HCT116 (cell line): ENCODE results near the gene NAGK. TPM values are rescaled to one million over a fixed set of nuclear protein-coding genes. Genes with fewer than 3 reads are reported as not detected.
"Not testable (repeated sequence)": the region's sequence is repeated elsewhere in the genome, so short reads cannot be mapped to it uniquely, and the experiment has no call there.

Source experiments
- ATAC-seq: fragments of 200-7000 bp; cut with Tn5 transposase; 2 replicates; pipeline ENCODE4 v1.9.1; 2020; ENCODE audit warnings: mild to moderate bottlenecking, moderate library complexity
- BruUV-seq: library from RNA; stranded (reverse); fragments of 400-500 nt; replicated peaks from 2 replicates; lab custom pipeline; 2021; lab: Mats Ljungman, UMichigan
- CTCF ChIA-PET: fragments of 300-600 bp; sonication (Branson Sonifier 250); formaldehyde crosslinking; loops from one replicate; lab custom pipeline; 2021; ENCODE audit warnings: antibody characterized with exemption; lab: Charles Lee
- POLR2A ChIA-PET: fragments of 300-600, 350-600 bp; sonication (Branson Sonifier 250); formaldehyde crosslinking; loops from one replicate; lab custom pipeline; 2021; ENCODE audit warnings: antibody characterized with exemption; lab: Charles Lee
- RAD21 ChIA-PET, 2 experiments: fragments of 300-600 bp; sonication (Branson Sonifier 250); formaldehyde crosslinking; loops; one replicate each; lab custom pipeline; 2023; ENCODE audit warnings: low total read pairs in 2 of 2; ENCODE audit not compliant: uncharacterized antibody in 2 of 2, unreplicated experiment in 2 of 2, low non-redundant PET in 1 of 2; lab: Charles Lee
- DNase-seq: peaks from one replicate; pipeline ENCODE4 v3.0.0-alpha.2; 2010; ENCODE audit warnings: low read depth, low spot score
- H2AFZ ChIP-seq: fragments of 200-600 bp; shearing (Covaris generic), sonication (generic); 2 replicates; pipeline ENCODE4 v1.6.1; 2017; ENCODE audit warnings: low read depth, mixed run types, mixed read lengths, antibody characterized with exemption, low read length; ENCODE audit not compliant: poor library complexity, severe bottlenecking
- H3K27ac ChIP-seq: 2 replicates; pipeline ENCODE4 v1.5.1; 2012; ENCODE audit warnings: low read depth, low read length
- H3K27me3 ChIP-seq: fragments of 200-600 bp; sonication (generic); 2 replicates; pipeline ENCODE4 v1.6.1; 2016; ENCODE audit warnings: mixed run types, low read length, mixed read lengths; ENCODE audit not compliant: insufficient read depth
- H3K36me3 ChIP-seq, 2 experiments: fragments of 200-500 bp in 1 of 2; fragments of 200-600 bp in 1 of 2; sonication (Bioruptor generic) in 1 of 2; sonication (generic) in 1 of 2; 2 replicates each; pipeline versions ENCODE4 v1.5.1 to v1.6.1; 2014 to 2016; ENCODE audit warnings: low read length in 2 of 2, inconsistent platforms in 1 of 2, mixed read lengths in 1 of 2, mixed run types in 1 of 2; ENCODE audit not compliant: insufficient read depth in 2 of 2, control insufficient read depth in 1 of 2
- H3K4me1 ChIP-seq, 2 experiments: fragments of 200-600 bp in 1 of 2; sonication (generic) in 1 of 2; 2 replicates each; pipeline versions ENCODE4 v1.5.1 to v1.6.1; 2012 to 2017; ENCODE audit warnings: low read length in 2 of 2, inconsistent platforms in 1 of 2, mild to moderate bottlenecking in 1 of 2, mixed read lengths in 1 of 2, mixed run types in 1 of 2, moderate library complexity in 1 of 2; ENCODE audit not compliant: insufficient read depth in 2 of 2, control insufficient read depth in 1 of 2
- H3K4me2 ChIP-seq: fragments of 200-600 bp; sonication (generic); 2 replicates; pipeline ENCODE4 v1.6.1; 2017; ENCODE audit warnings: mixed run types, low read length, mixed read lengths
- H3K4me3 ChIP-seq, 2 experiments: fragments of 200-600 bp in 1 of 2; sonication (generic) in 1 of 2; replicated peaks in 1 of 2; 2 replicates each; pipeline ENCODE4 v1.5.1; 2011 to 2016; ENCODE audit warnings: low read length in 2 of 2, control low read depth in 1 of 2, low read depth in 1 of 2, mild to moderate bottlenecking in 1 of 2, mixed read lengths in 1 of 2, mixed run types in 1 of 2
- H3K79me2 ChIP-seq: fragments of 200-600 bp; sonication (generic); 2 replicates; pipeline ENCODE4 v1.6.1; 2017; ENCODE audit warnings: mild to moderate bottlenecking, mixed run types, low read length, moderate library complexity, mixed read lengths; ENCODE audit not compliant: insufficient read depth
- H3K9ac ChIP-seq: fragments of 200-600 bp; sonication (generic); 2 replicates; pipeline ENCODE4 v1.6.1; 2016; ENCODE audit warnings: low read length, mixed read lengths
- H3K9me2 ChIP-seq: fragments of 200-600 bp; sonication (generic), shearing (Covaris generic); 2 replicates; pipeline ENCODE4 v1.6.1; 2017; ENCODE audit warnings: mixed run types, mild to moderate bottlenecking, moderate library complexity; ENCODE audit not compliant: insufficient read depth
- H3K9me3 ChIP-seq, 2 experiments: fragments of 200-500 bp in 1 of 2; fragments of 200-600 bp in 1 of 2; sonication (Bioruptor generic) in 1 of 2; sonication (generic) in 1 of 2; 2 replicates each; pipeline ENCODE4 v1.6.1; 2014 to 2017; ENCODE audit warnings: low read length in 2 of 2, mixed read lengths in 2 of 2, inconsistent platforms in 1 of 2, low read depth in 1 of 2, mild to moderate bottlenecking in 1 of 2, mixed run types in 1 of 2, moderate library complexity in 1 of 2; ENCODE audit not compliant: control insufficient read depth in 1 of 2, insufficient read depth in 1 of 2
- H4K20me1 ChIP-seq: fragments of 200-600 bp; sonication (generic), shearing (Covaris generic); 2 replicates; pipeline ENCODE4 v1.6.1; 2017; ENCODE audit warnings: mixed run types, mild to moderate bottlenecking, moderate library complexity; ENCODE audit not compliant: insufficient read depth
- EGR1 ChIP-seq: IDR thresholded peaks from 2 replicates; pipeline ENCODE4 v1.6.1; 2012; ENCODE audit warnings: low read depth
- EZH2 ChIP-seq: fragments of 200-600 bp; sonication (generic); IDR thresholded peaks from 2 replicates; pipeline ENCODE4 v1.6.1; 2017; ENCODE audit warnings: antibody characterized with exemption, mixed run types
- SIN3A ChIP-seq: IDR thresholded peaks from 2 replicates; pipeline ENCODE4 v1.6.1; 2012; ENCODE audit warnings: low read depth
- SRF ChIP-seq: IDR thresholded peaks from 2 replicates; pipeline ENCODE4 v1.6.1; 2012; ENCODE audit warnings: low read depth
- YY1 ChIP-seq: IDR thresholded peaks from 2 replicates; pipeline ENCODE4 v1.6.1; 2011; ENCODE audit warnings: low read length, low read depth, moderate library complexity, mild to moderate bottlenecking; ENCODE audit not compliant: insufficient replicate concordance; ENCODE audit errors: extremely low read depth
- intact Hi-C: fragments of 100-400 bp; cut with micrococcal nuclease; formaldehyde crosslinking; loops from 2 replicates; pipeline ENCODE4 v1.10.0; 2022
- total RNA-seq: library from RNA; stranded (reverse); gene quantifications from one replicate; pipeline ENCODE4 v1.2.1, GENCODE V29; 2021; ENCODE audit not compliant: unreplicated experiment
- TF ChIP-seq, protein P1 (sequence below): IDR thresholded peaks from 2 replicates; pipeline ENCODE4 v1.6.1; 2011; ENCODE audit warnings: mild to moderate bottlenecking, low read length, moderate library complexity; ENCODE audit not compliant: insufficient replicate concordance; ENCODE audit errors: extremely low read depth

NAGK gene
- total RNA-seq, 1 experiment from 2014 or later, result 36.8 TPM

- TF ChIP-seq, protein P1, sequence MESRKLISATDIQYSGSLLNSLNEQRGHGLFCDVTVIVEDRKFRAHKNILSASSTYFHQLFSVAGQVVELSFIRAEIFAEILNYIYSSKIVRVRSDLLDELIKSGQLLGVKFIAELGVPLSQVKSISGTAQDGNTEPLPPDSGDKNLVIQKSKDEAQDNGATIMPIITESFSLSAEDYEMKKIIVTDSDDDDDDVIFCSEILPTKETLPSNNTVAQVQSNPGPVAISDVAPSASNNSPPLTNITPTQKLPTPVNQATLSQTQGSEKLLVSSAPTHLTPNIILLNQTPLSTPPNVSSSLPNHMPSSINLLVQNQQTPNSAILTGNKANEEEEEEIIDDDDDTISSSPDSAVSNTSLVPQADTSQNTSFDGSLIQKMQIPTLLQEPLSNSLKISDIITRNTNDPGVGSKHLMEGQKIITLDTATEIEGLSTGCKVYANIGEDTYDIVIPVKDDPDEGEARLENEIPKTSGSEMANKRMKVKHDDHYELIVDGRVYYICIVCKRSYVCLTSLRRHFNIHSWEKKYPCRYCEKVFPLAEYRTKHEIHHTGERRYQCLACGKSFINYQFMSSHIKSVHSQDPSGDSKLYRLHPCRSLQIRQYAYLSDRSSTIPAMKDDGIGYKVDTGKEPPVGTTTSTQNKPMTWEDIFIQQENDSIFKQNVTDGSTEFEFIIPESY, result peak; percentile 52
- TF ChIP-seq SRF (no peak), EGR1 (no peak), YY1 (peak; percentile 86), SIN3A (peak; percentile 94), EZH2 (no peak)
- TF ChIP-seq, all 23 proteins: peak for 10
Observed at GRCh38 chr2:71068218-71069035, at the start of gene NAGK (continued).

DNA sequence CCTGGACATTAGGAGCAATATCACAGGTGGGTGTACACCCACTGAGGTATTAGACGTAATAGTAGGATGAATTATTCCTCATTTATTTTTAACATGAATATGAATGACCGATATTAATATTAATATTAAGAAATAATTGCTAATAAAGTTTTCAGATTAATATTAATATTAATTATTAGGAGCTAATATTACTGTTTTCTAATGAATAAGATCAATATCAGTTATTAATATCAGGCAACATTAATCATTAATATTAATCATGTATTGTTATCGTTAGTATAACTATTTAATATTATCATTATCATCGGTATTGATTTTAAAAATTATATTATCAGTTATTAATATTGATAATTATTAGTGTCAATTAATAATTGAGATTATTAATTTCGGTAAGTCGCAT, 48.5 kb upstream of the NAGK start:
- H2AFZ ChIP-seq, H3K27ac ChIP-seq, intact Hi-C loops, POLR2A ChIA-PET, H3K27me3 ChIP-seq, BruUV-seq, H3K4me2 ChIP-seq, H3K9ac ChIP-seq, H3K9me2 ChIP-seq, DNase-seq, ATAC-seq, CTCF ChIA-PET, H3K9me3 ChIP-seq, H3K36me3 ChIP-seq, H3K79me2 ChIP-seq, H3K4me3 ChIP-seq, RAD21 ChIA-PET, H4K20me1 ChIP-seq: not testable (repeated sequence)
- H3K4me1 ChIP-seq, result peaks cover 0 to 10% of the 10 kb centered on the region in 2 experiments; a peak in 2 of 4 replicates

DNA sequence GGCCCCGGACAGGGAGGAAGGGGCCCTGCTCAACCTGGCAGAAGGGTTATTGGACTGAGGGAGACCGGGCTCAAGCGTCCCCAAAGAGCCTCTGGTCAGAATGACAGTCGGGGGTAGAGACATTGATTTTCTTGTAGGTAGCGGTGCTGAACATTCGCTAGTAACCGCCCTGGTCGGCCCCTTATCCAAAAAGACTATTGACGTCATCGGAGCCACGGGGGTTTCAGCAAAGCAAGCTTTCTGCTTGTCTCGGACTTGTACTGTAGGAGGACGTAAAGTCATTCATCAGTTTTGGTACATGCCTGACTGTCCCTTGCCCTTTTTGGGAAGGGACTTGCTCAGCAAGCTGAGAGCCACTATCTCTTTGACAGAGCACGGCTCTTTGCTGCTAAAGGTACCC, 47.1 kb upstream of the NAGK start:
- H3K36me3 ChIP-seq, H3K27ac ChIP-seq, POLR2A ChIA-PET, H3K27me3 ChIP-seq, H3K9ac ChIP-seq, H2AFZ ChIP-seq, H4K20me1 ChIP-seq, H3K79me2 ChIP-seq, H3K4me3 ChIP-seq, BruUV-seq, intact Hi-C loops, ATAC-seq, RAD21 ChIA-PET, DNase-seq, H3K9me2 ChIP-seq, H3K9me3 ChIP-seq, H3K4me2 ChIP-seq: not testable (repeated sequence)
- CTCF ChIA-PET, result interaction anchor here (0.8 kb wide), 1 partner anchor 74 kb away, joined by 3 read pairs; no protein-coding TSS in a partner anchor
- H3K4me1 ChIP-seq, result peaks cover 0 to 10% of the 10 kb centered on the region in 2 experiments; a peak in 2 of 4 replicates
